ENCODE results near the gene TMC3. TPM values are rescaled to one million over a fixed set of nuclear protein-coding genes. Genes with fewer than 3 reads are reported as not detected.

The TMC3 gene
- polyA plus RNA-seq, 2 of the 4 experiments (the other 2 are of a cell fraction): not detected

- DNase-seq (ENCODE audit: low read depth in 1 of 2, low spot score in 1 of 2) (peak; percentile 55 to 61), FAIRE-seq (peak; percentile 87), ATAC-seq (peak; percentile 67 to 78; a peak in 4 of 6 replicates)
- H3K9me3 ChIP-seq: 0 out of 3 replicates have a peak, but pooled peaks cover 4% of the 10 kb centered on the region
- ChIA-PET CTCF (interaction anchor here (0.6 to 8.4 kb wide), 26 partner anchors 9 to 1576 kb away, joined by 3 to 361 read pairs (median 5); no protein-coding TSS in a partner anchor), POLR2A (no interaction called here)
- no peaks in the 10 kb centered on the region for H3K4me1 ChIP-seq
- H3K4me2 ChIP-seq: no peak overlapping the region
- WGBS (ENCODE audit: missing lambda C conversion rate): 1% methylated on average over 6 of the region's 6 CpGs
- no peak overlapping the region for H3K4me3 ChIP-seq
- no peak overlapping the region for H3K27ac ChIP-seq
- TF ChIP-seq CBX8 (IDR thresholded peaks at IDR 0.05): no peak
- no peak for TF ChIP-seq EHF (CRISPR knock-in tag; IDR thresholded peaks at IDR 0.05)
- no peak for TF ChIP-seq RFX5 (IDR thresholded peaks at IDR 0.05)
- TF ChIP-seq POLR2AphosphoS2 (conservative IDR thresholded peaks at IDR 0.05; ENCODE audit: low read length): no peak
- no peak for TF ChIP-seq TFCP2L1 (CRISPR knock-in tag; IDR thresholded peaks at IDR 0.05)
- peak; percentile 89 for TF ChIP-seq SMC3 (IDR thresholded peaks at IDR 0.05)
- TF ChIP-seq FOSL2 (IDR thresholded peaks at IDR 0.05): no peak
- no peak for TF ChIP-seq FOSL2 (CRISPR knock-in tag; IDR thresholded peaks at IDR 0.05)
- no peak for TF ChIP-seq HES2 (IDR thresholded peaks at IDR 0.05)
- TF ChIP-seq NFE2L2 (conservative IDR thresholded peaks at IDR 0.05; ENCODE audit: low read length): no peak
- TF ChIP-seq, protein P1, sequence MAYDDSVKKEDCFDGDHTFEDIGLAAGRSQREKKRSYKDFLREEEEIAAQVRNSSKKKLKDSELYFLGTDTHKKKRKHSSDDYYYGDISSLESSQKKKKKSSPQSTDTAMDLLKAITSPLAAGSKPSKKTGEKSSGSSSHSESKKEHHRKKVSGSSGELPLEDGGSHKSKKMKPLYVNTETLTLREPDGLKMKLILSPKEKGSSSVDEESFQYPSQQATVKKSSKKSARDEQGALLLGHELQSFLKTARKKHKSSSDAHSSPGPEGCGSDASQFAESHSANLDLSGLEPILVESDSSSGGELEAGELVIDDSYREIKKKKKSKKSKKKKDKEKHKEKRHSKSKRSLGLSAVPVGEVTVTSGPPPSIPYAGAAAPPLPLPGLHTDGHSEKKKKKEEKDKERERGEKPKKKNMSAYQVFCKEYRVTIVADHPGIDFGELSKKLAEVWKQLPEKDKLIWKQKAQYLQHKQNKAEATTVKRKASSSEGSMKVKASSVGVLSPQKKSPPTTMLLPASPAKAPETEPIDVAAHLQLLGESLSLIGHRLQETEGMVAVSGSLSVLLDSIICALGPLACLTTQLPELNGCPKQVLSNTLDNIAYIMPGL (CRISPR knock-in tag; IDR thresholded peaks at IDR 0.05; ENCODE audit: borderline replicate concordance): no peak
- no peak for TF ChIP-seq MAZ (IDR thresholded peaks at IDR 0.05; ENCODE audit: borderline replicate concordance, low read depth, low read length)
- TF ChIP-seq RAD21 (conservative IDR thresholded peaks at IDR 0.05 in 1 of 2, IDR thresholded peaks at IDR 0.05 in 1 of 2): peak; percentile 86 to 87
- TF ChIP-seq HEYL (CRISPR knock-in tag; IDR thresholded peaks at IDR 0.05): no peak
- TF ChIP-seq ELK1 (IDR thresholded peaks at IDR 0.05; ENCODE audit: low read depth, low read length): no peak
- no peak for TF ChIP-seq ZC3H11A (IDR thresholded peaks at IDR 0.05)
- TF ChIP-seq, protein P2, sequence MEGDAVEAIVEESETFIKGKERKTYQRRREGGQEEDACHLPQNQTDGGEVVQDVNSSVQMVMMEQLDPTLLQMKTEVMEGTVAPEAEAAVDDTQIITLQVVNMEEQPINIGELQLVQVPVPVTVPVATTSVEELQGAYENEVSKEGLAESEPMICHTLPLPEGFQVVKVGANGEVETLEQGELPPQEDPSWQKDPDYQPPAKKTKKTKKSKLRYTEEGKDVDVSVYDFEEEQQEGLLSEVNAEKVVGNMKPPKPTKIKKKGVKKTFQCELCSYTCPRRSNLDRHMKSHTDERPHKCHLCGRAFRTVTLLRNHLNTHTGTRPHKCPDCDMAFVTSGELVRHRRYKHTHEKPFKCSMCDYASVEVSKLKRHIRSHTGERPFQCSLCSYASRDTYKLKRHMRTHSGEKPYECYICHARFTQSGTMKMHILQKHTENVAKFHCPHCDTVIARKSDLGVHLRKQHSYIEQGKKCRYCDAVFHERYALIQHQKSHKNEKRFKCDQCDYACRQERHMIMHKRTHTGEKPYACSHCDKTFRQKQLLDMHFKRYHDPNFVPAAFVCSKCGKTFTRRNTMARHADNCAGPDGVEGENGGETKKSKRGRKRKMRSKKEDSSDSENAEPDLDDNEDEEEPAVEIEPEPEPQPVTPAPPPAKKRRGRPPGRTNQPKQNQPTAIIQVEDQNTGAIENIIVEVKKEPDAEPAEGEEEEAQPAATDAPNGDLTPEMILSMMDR (IDR thresholded peaks at IDR 0.05): peak; percentile 82
- TF ChIP-seq HOXB5 (CRISPR knock-in tag; IDR thresholded peaks at IDR 0.05): no peak
- no peak for TF ChIP-seq ZNF302 (CRISPR knock-in tag; IDR thresholded peaks at IDR 0.05)
- TF ChIP-seq E2F6 (IDR thresholded peaks at IDR 0.05; ENCODE audit: borderline replicate concordance, low read depth): no peak
- no peak for TF ChIP-seq HDAC2 (IDR thresholded peaks at IDR 0.05)
- no peak for TF ChIP-seq EHMT2 (IDR thresholded peaks at IDR 0.05; ENCODE audit: low read depth)
Observed at GRCh38 chr15:81400640-81401236, 26.7 kb upstream of the TMC3 start.
